HFF-Myc (cell line): ENCODE data around the gene SACS.

Experiments
- DNase-seq: peaks from one replicate; pipeline ENCODE4 v3.0.0-alpha.2; 2011; ENCODE audit warnings: low read depth; ENCODE audit errors: extremely low read depth
- H3K4me3 ChIP-seq: replicated peaks from 2 replicates; pipeline ENCODE4 v1.5.1; 2011; ENCODE audit warnings: low read depth, mild to moderate bottlenecking, control low read depth, low read length
- CTCF ChIP-seq: IDR thresholded peaks from 2 replicates; pipeline ENCODE4 v1.5.1; 2012; ENCODE audit warnings: mild to moderate bottlenecking, low read depth, low read length, control low read depth; ENCODE audit errors: missing control alignments

Gene SACS

GRCh38 chr13:23455401-23456185, 22.1 kb upstream of the SACS start:
- no peak overlapping the region for H3K4me3 ChIP-seq
- no peak for DNase-seq
- TF ChIP-seq CTCF = no peak

- H3K4me3 ChIP-seq = no peak overlapping the region
- TF ChIP-seq CTCF = no peak
- DNase-seq = no peak
Measured at GRCh38 chr13:23453132-23453531, 19.6 kb upstream of the SACS start.

GRCh38 chr13:23450340-23451046, 17.0 kb upstream of the SACS start:
- no peak for DNase-seq
- no peak for TF ChIP-seq CTCF
- H3K4me3 ChIP-seq = no peak overlapping the region

- H3K4me3 ChIP-seq = no peak overlapping the region
Measured at GRCh38 chr13:23449398-23450162, 16.1 kb upstream of the SACS start.

GRCh38 chr13:23447927-23448326, 14.4 kb upstream of the SACS start:
- DNase-seq = no peak

More at GRCh38 chr13:23449398-23450162, 16.1 kb upstream of the SACS start:
- DNase-seq = no peak
- no peak for TF ChIP-seq CTCF

More at GRCh38 chr13:23447927-23448326, 14.4 kb upstream of the SACS start:
- TF ChIP-seq CTCF = no peak
- no peak overlapping the region for H3K4me3 ChIP-seq
